HG03432 (cell line): ENCODE results near the gene COA8.

Source experiments
- ATAC-seq: cut with Tn5 transposase; IDR thresholded peaks from one replicate; pipeline ENCODE4 v1.9.1; 2021; ENCODE audit warnings: mild to moderate bottlenecking, moderate library complexity; ENCODE audit not compliant: unreplicated experiment

The COA8 gene

GRCh38 chr14:103535891-103536565 lies 26.7 kb upstream of the COA8 start:
- no peak for ATAC-seq

- no peak for ATAC-seq
Observed at GRCh38 chr14:103536693-103537092, 26.1 kb upstream of the COA8 start.

- no peak for ATAC-seq
Observed at GRCh38 chr14:103537175-103537990, 25.4 kb upstream of the COA8 start.

- no peak for ATAC-seq
Observed at GRCh38 chr14:103538291-103539055, 24.3 kb upstream of the COA8 start.

- no peak for ATAC-seq
Observed at GRCh38 chr14:103539056-103539825, 23.5 kb upstream of the COA8 start.

- no peak for ATAC-seq
Observed at GRCh38 chr14:103540821-103541708, 21.7 kb upstream of the COA8 start.

- ATAC-seq: no peak
Observed at GRCh38 chr14:103541709-103542604, 20.8 kb upstream of the COA8 start.

GRCh38 chr14:103542605-103543088 lies 20.1 kb upstream of the COA8 start:
- ATAC-seq: no peak

- no peak for ATAC-seq
Observed at GRCh38 chr14:103543140-103543539, 19.6 kb upstream of the COA8 start.

- ATAC-seq: no peak
Observed at GRCh38 chr14:103543721-103544387, 18.9 kb upstream of the COA8 start.

- no peak for ATAC-seq
Observed at GRCh38 chr14:103544388-103545218, 18.2 kb upstream of the COA8 start.

- ATAC-seq: no peak
Observed at GRCh38 chr14:103545219-103545914, 17.4 kb upstream of the COA8 start.

- ATAC-seq: no peak
Observed at GRCh38 chr14:103545915-103546651, 16.7 kb upstream of the COA8 start.

- ATAC-seq: no peak
Observed at GRCh38 chr14:103546652-103547454, 15.9 kb upstream of the COA8 start.

GRCh38 chr14:103547455-103547940 lies 15.3 kb upstream of the COA8 start:
- no peak for ATAC-seq
